ENCODE measurements around the gene ASIC5.

DNA sequence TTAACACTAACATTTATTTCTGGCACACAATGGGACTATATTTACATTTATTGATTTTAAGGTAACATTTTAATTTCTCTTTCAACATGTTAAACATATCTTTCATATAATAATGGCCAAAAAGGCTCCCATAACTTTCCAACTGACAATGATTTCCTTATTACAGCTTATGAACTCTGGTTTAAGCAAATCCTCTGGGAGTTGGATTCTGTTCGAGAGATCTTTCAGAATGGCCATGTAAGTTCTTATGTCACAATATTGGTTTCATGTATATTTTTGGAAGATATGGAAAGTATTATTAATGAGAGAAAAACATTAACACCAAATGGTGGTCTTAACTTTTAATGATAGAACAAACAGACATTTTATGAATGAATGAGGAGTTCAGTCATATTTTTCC lies 41.5 kb upstream of the ASIC5 start:
- TF ChIP-seq, protein P1, sequence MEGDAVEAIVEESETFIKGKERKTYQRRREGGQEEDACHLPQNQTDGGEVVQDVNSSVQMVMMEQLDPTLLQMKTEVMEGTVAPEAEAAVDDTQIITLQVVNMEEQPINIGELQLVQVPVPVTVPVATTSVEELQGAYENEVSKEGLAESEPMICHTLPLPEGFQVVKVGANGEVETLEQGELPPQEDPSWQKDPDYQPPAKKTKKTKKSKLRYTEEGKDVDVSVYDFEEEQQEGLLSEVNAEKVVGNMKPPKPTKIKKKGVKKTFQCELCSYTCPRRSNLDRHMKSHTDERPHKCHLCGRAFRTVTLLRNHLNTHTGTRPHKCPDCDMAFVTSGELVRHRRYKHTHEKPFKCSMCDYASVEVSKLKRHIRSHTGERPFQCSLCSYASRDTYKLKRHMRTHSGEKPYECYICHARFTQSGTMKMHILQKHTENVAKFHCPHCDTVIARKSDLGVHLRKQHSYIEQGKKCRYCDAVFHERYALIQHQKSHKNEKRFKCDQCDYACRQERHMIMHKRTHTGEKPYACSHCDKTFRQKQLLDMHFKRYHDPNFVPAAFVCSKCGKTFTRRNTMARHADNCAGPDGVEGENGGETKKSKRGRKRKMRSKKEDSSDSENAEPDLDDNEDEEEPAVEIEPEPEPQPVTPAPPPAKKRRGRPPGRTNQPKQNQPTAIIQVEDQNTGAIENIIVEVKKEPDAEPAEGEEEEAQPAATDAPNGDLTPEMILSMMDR (IDR thresholded peaks at IDR 0.05) = no peak
- no peak for TF ChIP-seq POLR2A (IDR thresholded peaks at IDR 0.05)
